ENCODE data around the gene MPP2.
"Not testable (repeated sequence)": the region's sequence is repeated elsewhere in the genome, so short reads cannot be mapped to it uniquely, and the experiment has no call there.

Gene MPP2, protein sequence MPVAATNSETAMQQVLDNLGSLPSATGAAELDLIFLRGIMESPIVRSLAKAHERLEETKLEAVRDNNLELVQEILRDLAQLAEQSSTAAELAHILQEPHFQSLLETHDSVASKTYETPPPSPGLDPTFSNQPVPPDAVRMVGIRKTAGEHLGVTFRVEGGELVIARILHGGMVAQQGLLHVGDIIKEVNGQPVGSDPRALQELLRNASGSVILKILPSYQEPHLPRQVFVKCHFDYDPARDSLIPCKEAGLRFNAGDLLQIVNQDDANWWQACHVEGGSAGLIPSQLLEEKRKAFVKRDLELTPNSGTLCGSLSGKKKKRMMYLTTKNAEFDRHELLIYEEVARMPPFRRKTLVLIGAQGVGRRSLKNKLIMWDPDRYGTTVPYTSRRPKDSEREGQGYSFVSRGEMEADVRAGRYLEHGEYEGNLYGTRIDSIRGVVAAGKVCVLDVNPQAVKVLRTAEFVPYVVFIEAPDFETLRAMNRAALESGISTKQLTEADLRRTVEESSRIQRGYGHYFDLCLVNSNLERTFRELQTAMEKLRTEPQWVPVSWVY

DNA sequence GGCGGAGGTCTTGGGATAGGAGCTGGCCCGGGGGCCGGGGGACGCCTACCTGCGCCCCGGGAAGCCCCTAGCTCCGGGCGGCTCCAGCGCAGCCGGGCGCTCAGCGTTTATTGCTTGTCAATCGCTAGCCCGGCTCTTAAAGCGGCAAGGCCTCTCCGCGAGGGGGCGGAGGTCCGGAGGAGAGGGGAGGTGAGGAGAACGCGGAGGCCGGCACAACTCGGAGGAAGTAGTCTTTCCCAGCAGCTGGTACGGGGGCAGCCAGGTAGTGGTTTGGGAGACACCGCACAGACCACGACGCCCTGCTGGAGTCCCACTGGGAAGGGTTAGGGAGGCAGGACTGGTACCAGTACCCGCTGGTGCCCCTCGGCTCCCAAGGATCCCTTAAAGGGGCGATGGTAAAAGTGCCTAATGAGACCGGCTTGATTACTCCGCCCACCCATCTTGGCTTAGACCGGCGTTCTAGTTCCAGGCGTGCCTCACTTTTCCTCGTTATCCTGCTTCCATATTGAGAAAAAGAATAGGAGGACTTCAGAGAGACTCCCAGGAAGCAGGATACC is at the start of gene MPP2:
TSS of gene MPP2 (minus strand) at position 112 of the 557 bp plus-strand sequence. CDS start 3,076 bp downstream, outside the sequence.
- DNase-seq (ENCODE audit: low read depth): no peak

DNA sequence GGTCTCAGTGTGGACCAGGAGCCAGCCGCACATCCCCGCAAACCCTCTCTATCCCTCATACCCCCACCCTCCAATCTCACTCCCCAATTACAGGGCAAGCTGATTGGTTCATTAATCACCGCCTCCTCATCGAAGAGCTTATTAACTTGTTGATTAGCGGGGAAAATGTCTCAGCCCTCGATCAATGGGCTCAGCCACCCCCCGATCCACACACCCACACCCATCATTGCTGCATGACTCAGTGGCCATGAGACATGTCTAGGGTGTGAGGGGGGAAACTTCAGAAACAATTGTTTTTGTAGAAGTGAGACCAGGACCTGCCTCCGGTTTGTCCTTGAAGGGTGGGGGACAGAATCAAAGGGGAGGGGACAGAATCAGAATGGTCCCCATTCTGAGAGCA is 48.9 kb upstream of the MPP2 start:
- no peak for DNase-seq (ENCODE audit: low read depth)

DNA sequence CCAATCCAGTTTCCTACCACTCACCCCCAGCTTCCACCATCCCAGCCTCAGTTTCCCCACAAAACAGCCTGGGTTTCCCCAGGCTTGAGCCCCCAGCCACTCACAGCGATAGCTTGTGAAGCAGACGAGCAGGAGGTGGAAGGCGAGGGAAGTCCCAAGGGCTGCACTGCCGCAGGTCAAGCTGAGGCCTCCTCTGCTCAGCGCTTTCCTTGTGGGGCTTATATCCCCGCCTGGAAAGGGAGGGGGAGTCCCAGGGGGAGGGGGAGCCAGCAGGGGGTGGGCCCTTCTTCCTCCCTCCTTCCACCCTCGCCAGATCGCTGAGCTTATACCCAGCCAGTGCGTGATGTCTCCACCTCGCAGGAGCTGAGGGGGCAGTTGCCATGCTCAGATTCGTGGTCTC is 46.4 kb upstream of the MPP2 start, which contains the start of gene PYY:
TSS of gene PYY (minus strand) at position 195 of the 400 bp plus-strand sequence. CDS start 457 bp downstream, outside the sequence.
- no peak for DNase-seq (ENCODE audit: low read depth)

DNA sequence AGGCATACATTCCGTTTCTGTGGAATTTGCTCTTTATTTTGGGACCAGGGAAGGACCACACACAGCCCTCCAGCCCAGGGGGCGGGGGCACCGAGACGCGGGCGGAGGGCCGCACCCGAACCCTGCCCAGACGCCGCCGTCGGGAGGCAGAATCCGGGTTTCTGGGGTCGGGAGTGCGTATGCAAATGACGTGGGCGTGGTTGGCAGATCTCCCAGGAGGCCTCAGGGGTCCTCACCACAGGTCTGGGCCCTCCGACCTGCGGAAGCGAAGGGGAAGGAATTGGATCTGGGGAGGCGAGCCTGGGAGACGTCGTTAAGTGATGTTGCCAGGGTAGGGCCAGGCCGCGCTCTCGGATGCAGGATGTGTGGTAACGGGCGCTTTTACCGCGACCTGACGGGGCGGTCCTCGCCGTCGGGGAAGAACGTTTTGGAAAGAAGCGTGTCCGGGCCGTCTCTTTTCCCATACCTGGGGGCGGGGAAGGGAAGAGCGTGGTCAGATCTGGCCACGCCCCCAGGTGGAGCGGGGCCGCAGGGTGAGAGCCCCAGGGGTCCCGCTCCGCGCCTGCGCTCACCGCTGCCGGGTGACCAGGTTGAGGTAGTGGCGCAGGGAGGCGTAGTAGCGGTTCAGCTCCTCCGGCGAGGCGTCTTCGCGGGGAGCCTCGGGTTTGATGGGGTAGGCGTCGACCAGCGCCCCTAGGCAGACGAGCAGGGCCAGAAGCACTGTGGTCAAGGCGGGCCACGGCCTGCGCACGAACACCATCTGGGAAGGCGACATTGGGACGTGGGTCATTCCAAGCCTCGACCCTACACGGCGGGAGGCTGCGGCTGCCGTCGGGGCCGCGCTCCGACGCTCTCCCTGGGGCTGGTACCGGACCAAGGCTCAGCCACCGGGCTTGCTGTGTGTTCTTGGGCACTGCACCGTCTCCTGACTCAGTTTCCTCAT is 45.7 kb upstream of the MPP2 start:
- no peak for DNase-seq (ENCODE audit: low read depth)

DNA sequence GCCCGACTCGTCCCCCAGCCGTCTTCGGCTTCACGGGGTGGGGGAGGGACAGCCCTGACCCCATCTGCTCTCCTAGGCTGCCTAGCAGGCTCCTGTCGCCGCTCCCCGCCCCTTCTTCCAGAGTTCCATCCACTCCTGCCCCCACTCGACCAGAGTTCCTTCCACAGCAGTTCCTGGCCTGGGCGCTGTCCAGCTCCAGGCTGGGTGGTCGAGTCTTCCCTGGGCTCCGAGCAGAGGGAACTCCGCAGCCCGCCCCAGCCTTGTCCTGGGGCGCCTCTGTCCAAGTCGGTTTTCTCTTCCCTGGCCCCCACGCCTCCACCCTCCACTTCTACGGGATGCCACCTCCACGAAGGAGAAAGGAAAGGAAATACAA is 45.0 kb upstream of the MPP2 start:
- no peak for DNase-seq (ENCODE audit: low read depth)

DNA sequence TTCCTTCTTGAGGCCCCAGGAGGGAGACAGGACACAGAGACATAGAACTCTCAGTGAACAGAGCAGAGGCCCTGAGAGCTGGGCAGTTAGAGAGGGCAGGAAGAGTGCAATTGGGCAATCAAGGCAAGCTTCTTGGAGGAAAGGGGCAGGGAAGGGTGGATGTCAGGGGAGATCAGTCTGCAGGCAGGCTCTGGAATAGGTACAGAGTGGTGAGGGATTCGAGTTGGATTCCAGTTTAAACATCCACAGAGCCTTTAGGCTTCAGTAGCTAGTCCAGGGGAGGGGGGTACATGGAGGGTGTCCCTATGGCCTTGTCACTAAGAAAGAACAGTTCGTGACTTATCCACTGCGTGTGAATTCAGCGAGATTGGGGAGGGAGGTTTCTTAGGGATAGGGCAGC is 44.4 kb upstream of the MPP2 start:
- DNase-seq (ENCODE audit: low read depth): no peak

DNA sequence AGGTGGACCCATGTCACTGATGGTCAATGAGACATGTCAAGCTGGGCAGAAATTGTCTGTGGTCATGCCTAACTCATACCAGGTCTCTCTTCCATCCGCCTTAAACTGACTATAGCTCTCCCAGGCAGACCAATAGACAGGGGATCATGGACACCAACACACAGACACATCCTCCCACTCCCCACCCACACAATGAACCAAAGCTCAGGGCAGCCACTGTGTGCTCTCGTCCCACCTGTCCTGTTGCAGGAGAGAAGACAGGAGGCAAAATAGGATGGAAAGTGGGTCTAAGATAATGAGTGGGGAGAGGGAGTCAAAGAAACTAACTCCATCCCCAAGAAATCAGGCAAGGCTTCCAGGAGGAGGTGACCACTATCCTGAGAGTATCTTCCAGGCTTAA is 43.2 kb upstream of the MPP2 start:
- no peak for DNase-seq (ENCODE audit: low read depth)

DNA sequence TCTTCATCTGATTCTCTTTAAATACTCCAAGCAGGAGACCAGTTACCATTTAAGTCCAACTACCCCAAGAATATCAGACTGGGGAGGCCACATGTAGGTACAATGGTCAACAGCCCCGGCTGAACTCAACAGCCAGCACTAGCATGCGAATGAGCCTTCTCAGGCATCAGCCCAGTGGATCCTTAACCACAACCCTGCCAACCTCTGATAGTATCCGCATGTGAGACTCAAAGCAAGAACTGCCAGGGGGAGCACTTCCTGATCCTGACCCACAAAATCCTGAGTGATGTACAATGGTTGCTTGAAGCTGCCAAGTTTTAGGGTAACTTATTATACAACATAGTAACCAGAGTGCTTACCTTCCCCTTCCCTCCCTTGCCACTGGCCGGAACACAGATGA is 42.4 kb upstream of the MPP2 start:
- no peak for DNase-seq (ENCODE audit: low read depth)

DNA sequence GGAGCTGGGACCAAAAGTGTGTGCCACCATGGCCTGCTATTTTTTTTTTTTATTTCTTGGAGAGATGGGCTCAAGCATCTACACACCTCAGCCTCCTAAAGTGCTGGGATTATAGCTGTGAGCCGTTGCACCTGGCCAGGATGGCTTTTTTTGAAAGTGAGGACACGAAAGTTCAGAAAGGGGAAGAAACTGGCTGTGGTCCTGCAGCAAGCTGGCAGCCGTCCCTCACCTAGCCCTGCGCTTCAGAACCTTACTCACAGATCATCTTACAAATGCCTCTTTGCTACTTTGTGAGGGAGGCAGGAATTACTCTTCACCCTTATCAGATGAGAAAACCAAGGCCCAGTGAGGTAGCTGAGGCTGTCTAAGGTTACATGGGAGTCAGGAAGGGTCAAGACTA is 39.4 kb upstream of the MPP2 start:
- no peak for DNase-seq (ENCODE audit: low read depth)

DNA sequence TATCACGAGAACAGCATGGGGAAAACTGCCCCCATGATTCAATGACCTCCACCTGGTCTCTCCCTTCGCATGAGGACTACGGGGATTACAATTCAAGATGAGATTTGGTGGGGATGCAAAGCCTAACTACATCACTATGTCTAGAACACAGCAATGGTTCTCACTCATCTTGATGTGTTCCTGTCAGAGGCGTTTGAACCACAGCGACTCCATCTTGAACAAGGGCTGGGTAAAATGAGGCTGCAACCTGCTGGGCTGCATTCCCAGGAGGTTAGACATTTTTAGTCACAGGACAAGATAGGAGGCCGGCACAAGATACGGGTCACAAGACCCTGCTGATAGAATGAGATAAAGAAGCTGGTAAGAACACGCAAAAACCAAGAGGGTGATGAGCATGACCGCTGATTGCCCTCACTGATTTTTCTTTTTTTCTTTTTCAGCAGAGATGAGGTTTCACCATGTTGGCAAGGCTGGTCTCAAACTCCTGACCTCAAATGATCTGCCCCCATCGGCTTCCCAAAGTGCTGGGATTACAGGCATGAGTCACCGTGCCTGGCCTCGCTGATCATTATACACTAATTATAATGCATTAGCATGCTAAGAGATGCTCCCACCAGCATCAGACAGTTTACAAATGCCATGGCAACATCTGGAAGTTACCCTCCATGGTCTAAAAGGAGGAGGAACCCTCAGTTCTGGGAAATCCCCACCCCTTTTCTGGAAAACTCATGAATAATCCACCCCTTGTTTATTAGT is 37.9 kb upstream of the MPP2 start:
- DNase-seq (ENCODE audit: low read depth): no peak

DNA sequence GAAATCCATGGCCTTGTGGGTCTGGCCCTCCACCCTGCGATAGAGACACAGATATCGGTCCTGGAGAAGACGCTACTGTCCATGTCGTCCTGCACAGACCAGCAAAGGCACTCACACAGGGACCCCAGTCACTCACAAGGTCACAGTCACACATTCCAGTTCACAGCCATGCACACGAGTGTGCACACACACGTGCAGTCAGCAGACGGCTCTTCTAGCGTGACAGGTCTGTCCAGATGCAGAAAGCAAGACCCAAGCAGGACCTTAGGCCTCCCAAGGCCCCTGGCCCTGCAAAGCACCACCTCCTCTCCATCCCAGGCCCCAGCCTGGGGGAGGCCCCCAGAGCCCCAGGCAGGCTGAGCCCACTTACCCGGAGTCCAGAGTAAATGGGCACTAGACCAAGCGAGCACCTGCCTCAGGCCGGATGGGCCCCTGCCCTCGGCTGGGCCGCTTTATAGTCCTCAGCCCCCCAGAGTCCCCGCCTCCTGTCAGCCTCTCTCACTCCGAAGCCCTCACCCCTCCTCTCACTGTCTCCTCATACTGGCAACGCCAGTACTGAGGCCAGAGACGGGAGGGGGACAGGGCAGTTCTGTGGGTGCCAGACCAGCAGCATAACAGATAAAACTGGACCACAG is 34.8 kb upstream of the MPP2 start, which contains the start of gene PPY:
TSS of gene PPY (minus strand) at position 426 of the 635 bp plus-strand sequence. CDS start 822 bp downstream, outside the sequence.
- DNase-seq (ENCODE audit: low read depth): no peak

DNA sequence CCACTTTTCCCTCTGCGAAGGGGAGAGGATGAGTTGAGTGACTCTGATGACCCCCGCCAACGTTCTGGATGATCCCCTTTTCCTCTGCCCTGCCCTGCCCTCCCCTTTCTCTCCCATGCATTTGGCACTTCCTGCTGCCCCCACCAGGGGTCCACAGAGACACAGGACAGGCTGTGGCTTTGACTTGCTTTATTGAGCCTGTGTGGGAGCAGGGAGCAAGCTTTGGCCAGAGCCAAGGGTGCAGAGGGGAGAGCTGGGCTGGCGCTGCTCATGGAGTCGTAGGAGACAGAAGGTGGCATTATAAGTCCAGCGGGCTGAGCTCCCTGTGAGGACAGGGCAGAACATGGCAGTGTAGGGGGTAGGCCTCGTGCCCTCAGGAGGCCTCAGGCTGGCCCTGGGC is 33.3 kb upstream of the MPP2 start:
- DNase-seq (ENCODE audit: low read depth): no peak

DNA sequence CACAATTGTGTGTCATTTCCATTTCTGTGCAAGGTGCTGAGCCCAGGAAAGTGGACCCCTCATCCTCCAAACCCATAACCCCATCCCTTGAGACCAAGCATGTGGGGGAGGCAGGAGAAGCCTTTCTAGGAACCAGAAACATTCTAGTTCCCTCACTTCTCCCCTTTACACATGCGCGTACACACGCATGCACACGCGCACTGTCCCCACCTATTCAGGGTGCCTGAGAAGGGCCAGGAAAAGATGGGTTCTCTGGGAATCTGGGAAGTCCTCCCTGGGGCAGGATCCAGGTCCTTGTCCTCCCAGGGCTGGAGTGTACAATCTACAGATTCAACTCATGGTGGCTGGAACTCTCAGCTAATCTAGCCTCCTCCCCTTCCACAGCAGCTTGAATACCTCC is 32.5 kb upstream of the MPP2 start:
- DNase-seq (ENCODE audit: low read depth): no peak

DNA sequence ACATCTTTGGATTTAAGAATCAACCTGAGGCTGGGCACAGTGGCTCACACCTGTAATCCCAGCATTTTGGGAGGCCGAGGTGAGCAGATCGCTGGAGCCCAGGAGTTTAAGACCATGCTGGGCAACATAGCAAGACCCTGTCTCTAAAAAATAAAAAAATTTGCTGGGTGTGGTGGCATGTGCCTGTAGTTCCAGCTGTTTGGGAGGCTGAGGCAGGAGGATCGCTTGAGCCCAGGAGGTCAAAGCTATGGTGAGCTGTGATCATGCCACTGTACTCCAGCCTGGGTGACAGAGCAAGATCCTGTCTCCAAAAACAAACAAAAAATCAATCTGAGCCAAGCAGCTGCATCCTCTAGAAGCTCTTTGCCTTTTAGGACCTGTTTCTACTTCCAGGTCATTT is 32.1 kb upstream of the MPP2 start:
- not testable (repeated sequence) for DNase-seq (ENCODE audit: low read depth)

DNA sequence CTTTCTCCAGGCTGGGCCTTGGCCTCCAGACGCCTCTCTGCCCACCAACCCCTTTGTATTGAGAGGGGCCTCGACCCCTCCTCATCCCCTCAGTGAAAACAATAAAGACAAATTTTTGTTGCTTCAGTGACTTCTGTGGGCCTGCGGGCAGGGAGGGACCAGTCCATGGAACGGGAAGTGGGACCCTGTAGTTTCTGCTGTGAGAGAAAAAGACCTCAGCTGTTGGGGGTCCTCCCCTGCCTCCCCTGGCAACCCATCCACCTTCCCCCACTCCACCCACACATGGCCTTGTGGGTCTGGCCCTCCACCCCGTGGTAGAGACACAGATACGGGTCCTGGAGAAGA is 31.5 kb upstream of the MPP2 start:
- no peak for DNase-seq (ENCODE audit: low read depth)

DNA sequence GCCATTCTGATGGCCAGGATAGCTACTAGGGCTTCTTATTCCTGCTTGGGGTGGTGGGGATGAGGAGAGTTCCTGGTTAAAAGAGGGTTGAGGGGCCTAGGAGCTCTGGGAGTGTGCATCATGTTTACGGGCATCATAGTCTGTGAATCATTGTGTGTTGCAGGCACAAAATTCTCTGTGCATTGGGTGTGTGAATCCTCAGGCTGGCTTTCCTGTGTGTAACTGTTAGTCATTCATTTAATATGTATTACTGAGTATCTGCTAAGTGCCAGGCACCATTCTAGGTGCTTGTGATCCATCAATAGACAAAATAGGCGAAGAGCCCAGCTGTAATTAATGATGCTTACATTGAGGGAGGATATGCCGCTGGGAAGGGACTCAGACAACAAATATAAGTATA is 29.1 kb upstream of the MPP2 start:
- no peak for DNase-seq (ENCODE audit: low read depth)

DNA sequence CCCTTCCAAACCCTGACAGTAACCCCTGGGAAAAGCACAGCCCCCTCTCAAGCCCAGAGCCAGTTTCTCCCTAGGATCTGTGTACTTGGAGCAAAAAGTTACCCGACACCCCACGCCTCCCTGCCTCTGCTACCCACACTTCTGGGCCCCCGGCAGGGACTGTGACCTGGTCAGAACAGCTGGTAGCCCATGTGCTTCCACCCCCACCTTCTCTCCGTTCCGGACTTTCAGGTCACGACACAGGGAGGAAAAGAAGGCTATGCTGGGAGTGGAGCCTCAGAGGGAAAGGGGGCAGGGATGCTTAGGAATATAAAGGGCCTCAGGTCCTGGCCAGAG is 28.6 kb upstream of the MPP2 start:
- DNase-seq (ENCODE audit: low read depth): no peak

DNA sequence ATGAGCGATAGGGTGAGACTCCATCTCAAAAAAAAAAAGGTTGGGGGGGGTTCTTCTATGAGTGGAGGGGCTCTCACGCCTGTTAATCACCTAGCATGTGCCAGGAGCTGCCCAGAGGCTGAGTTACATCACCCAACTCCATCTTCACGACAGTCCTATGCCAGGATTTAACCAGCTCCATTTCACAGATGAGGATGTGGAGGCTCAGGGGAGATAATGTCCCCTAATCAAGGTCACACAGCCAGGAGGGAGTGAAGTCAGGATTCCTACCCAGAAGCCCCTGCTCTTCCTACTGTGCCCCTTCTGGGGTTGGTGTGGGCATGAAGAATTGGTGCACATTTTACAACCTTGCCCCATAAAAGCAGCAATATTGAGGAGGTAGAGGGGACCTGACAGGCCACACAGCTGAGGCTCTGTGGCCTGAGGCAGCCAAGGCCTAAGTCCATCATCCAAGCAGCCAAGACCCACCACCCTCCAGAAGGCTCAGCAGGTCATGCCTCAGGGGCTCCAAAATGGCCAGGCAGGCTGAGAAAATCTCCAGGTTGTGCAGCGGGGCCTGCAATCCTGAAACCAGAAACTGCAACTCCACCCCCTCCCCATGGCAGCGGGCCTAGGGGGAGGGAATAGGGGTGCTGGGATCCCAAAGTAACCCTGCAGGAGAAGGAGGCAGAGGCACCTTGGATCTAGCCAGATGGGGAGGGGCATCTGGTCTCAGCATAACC is 28.0 kb upstream of the MPP2 start:
- no peak for DNase-seq (ENCODE audit: low read depth)

DNA sequence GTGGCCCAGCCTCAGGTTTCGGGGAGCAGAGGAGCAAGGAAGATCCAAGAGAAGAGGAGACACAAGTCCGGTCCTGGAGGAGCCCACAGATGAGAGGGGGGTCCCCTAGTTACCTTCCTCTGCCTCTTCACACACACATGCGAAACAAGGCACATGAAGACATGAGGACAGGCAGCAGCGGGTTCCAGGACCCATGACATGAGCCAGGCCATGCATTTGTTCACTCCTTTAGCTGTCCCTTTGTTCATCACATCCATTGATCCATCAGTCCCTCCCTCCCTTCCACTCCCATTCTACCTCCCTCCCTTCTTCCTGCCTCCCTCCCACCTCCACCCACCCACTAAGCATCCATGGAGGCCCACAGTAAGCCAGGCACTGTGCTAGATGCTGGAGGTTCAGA is 25.6 kb upstream of the MPP2 start:
- DNase-seq (ENCODE audit: low read depth): no peak

DNA sequence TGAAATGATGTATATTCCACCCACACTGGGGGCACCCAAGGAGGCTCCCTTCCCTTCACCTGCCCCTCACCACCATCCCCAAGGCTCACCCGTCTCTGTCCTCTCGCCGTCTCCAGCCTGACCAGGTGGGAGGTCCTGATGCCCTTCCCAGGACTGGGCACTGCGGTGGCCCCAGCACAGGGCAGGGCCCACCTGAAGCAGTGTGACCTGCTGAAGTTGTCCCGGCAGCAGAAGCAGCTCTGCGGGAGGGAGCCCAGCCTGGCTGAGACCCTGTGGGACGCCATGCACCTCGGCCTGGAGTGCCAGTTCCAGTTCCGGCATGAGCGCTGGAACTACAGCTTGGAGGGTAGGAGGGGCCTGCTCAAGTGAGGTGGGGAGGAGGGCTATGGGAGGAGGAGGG is 25.0 kb upstream of the MPP2 start:
- DNase-seq (ENCODE audit: low read depth): no peak

Measured in HS-27A (cell line).